ENCODE results near the gene RMND5B.

DNA sequence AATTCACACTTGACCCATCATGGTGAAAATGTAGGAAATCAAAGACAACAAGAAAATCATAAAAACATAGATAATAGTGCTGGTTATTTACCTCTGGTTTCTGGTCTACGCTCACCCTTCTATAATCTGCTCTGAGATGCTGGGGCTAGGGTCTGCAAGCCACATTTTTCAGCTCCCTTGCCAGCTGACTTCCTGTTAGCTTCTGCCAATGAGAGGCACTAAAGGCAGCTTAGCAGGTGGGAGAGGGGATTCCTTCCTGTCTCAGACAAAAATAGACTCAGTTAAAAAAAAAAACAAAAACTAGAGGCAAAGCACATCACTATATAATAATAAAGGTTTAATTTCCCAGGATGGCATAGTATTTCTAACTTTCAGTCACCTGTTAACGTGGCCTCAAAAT lies 37.7 kb upstream of the RMND5B start:
- TF ChIP-seq, protein P1, sequence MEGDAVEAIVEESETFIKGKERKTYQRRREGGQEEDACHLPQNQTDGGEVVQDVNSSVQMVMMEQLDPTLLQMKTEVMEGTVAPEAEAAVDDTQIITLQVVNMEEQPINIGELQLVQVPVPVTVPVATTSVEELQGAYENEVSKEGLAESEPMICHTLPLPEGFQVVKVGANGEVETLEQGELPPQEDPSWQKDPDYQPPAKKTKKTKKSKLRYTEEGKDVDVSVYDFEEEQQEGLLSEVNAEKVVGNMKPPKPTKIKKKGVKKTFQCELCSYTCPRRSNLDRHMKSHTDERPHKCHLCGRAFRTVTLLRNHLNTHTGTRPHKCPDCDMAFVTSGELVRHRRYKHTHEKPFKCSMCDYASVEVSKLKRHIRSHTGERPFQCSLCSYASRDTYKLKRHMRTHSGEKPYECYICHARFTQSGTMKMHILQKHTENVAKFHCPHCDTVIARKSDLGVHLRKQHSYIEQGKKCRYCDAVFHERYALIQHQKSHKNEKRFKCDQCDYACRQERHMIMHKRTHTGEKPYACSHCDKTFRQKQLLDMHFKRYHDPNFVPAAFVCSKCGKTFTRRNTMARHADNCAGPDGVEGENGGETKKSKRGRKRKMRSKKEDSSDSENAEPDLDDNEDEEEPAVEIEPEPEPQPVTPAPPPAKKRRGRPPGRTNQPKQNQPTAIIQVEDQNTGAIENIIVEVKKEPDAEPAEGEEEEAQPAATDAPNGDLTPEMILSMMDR (conservative IDR thresholded peaks at IDR 0.05; ENCODE audit: low read depth, low read length), result no peak
- no peak for TF ChIP-seq EZH2 (IDR thresholded peaks at IDR 0.05; ENCODE audit: borderline replicate concordance, low read depth, low read length, poor library complexity, severe bottlenecking)
